Stomach (tissue), 9 donors: ENCODE results near the gene PIP4K2B. TPM values are rescaled to one million over a fixed set of nuclear protein-coding genes. Genes with fewer than 3 reads are reported as not detected.

ENCODE experiments used
- DNase-seq, 2 donors: peaks; one replicate each; pipeline versions ENCODE4 v3.0.0 to v3.0.0-alpha.2; 2013 to 2019
- H3K27ac ChIP-seq, 5 donors: fragments of 200-600 bp in 4 of 5; sonication (generic) in 4 of 5; one replicate each; pipeline ENCODE4 v1.5.1; 2013 to 2019; ENCODE audit warnings: mild to moderate bottlenecking in 1 of 5, moderate library complexity in 1 of 5
- H3K27me3 ChIP-seq, 3 donors: fragments of 200-600 bp; sonication (generic); one replicate each; pipeline ENCODE4 v1.5.1; 2017 to 2019; ENCODE audit warnings: mixed run types in 1 of 3
- H3K36me3 ChIP-seq, 4 donors: fragments of 200-600 bp; sonication (generic); 1 replicate in 3 of 4; 2 replicates in 1 of 4; pipeline ENCODE4 v1.5.1; 2016 to 2019
- H3K4me1 ChIP-seq, 4 donors: fragments of 200-600 bp; sonication (generic); one replicate each; pipeline ENCODE4 v1.5.1; 2016 to 2019
- H3K4me3 ChIP-seq, 4 donors: fragments of 200-600 bp; sonication (generic) in 3 of 4; one replicate each; pipeline ENCODE4 v1.5.1; 2016 to 2019; ENCODE audit warnings: mild to moderate bottlenecking in 1 of 4
- H3K9me3 ChIP-seq, 4 donors: fragments of 200-600 bp; sonication (generic); one replicate each; pipeline ENCODE4 v1.5.1; 2016 to 2019
- EP300 ChIP-seq: sonication (generic); formaldehyde crosslinking; IDR thresholded peaks from one replicate; pipeline ENCODE4 v1.6.1; 2017; ENCODE audit warnings: antibody characterized with exemption
- POLR2A ChIP-seq, 4 donors: fragments of 450-650 bp; IDR thresholded peaks; one replicate each; pipeline ENCODE4 v1.6.1; 2016; ENCODE audit warnings: antibody characterized with exemption in 4 of 4, control low read depth in 2 of 4, mild to moderate bottlenecking in 1 of 4, moderate library complexity in 1 of 4
- POLR2AphosphoS5 ChIP-seq, 3 donors: sonication (generic); formaldehyde crosslinking; IDR thresholded peaks; one replicate each; pipeline ENCODE4 v1.6.1; 2016; ENCODE audit warnings: antibody characterized with exemption in 3 of 3
- WGBS, 5 donors: extraction: QIAGEN DNeasy Blood & Tissue Kit in 3 of 5; methylation state at CpG; one replicate each; pipeline versions ENCODE4 v1.1.5 to v1.1.7; 2013 to 2018; 5-methylcytosine and 5-hydroxymethylcytosine counted together
- intact Hi-C: fragments of 100-400 bp; cut with DNase I; formaldehyde crosslinking; loops from one replicate; pipeline ENCODE4 v1.15.1; 2023; ENCODE audit warnings: low total_unique reads
- polyA plus RNA-seq, 3 donors: library from polyadenylated mRNA; stranded (reverse); fragments of 200-250 nt; gene quantifications; one replicate each; pipeline ENCODE4 v1.2.3, GENCODE V29; 2013
- total RNA-seq, 5 donors: library from RNA; depleted of rRNA; stranded (reverse); fragments of >200 nt; gene quantifications; one replicate each; pipeline versions ENCODE4 v1.1.0 to v1.2.3, GENCODE V29; 2014 to 2016
- TF ChIP-seq, protein P1 (sequence below), 7 experiments: fragments of 450-650 bp in 4 of 7; fragments of 200-600 bp in 3 of 7; sonication (generic) in 3 of 7; IDR thresholded peaks; one replicate each; pipeline ENCODE4 v1.5.1; 2016 to 2019; ENCODE audit warnings: antibody characterized with exemption in 7 of 7, control low read depth in 2 of 7, mild to moderate bottlenecking in 1 of 7
- donor health status: healthy with polysubstance abuse.
- donor health status: Bipolar disorder and iron deficiency.
- donor health status: healthy.

PIP4K2B gene
- total and polyA plus RNA-seq, 8 donors, result 9.9 to 99.2 (median 23.3) TPM

DNA sequence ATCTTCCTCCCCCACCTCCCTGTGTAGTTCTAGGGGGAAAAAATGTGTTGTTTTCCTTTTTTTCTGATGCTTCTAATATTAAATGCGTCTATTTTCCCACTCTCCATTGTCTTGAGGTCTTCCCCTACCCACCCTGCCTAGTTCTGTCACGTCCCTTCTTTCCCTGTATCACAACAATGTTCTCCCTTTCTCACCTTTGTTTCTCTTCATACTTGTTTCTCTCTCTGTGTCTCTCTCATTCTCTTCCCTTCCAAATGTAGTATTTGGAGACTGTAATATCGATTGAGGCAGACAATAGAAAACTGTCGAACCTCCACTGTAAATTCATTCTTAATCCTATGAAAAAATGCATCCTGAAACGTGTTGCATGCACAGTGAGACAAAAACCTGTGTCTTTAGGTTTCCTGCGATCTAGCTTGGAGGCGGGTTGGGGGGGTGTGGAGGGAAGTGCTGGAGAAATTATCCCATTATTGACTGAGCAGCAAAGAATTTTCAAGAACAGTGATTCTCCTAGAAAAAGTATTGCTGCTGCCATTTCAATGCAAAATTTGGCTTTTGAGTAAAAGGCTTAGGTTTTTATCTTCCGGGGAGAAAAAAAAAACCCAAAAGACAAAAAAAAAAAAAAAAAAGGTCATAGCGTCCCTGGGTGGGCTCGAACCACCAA lies 48.1 kb downstream of the PIP4K2B start:
- Histone ChIP-seq H3K4me3 (peak overlapping the region; percentile 71 to 98 (median 90)), H3K4me1 (peaks cover 57 to 80% (median 73%) of the 10 kb centered on the region in 4 donors), H3K36me3 (peaks cover 14 to 24% (median 20%) of the 10 kb centered on the region in 4 donors), H3K9me3 (no peaks in the 10 kb centered on the region), H3K27me3 (peaks cover 0 to 45% (median 15%) of the 10 kb centered on the region in 3 donors), H3K27ac (peak overlapping the region in 4 of 5 donors; percentile 90 to 94 (median 93))
- 1 to 6% (median 4%) methylated on average over 10 of the region's 10 CpGs for WGBS, 5 donors
- TF ChIP-seq POLR2A (IDR thresholded peaks at IDR 0.05), result no peak
- DNase-seq, result no peak
- intact Hi-C loops, result no loop called here

DNA sequence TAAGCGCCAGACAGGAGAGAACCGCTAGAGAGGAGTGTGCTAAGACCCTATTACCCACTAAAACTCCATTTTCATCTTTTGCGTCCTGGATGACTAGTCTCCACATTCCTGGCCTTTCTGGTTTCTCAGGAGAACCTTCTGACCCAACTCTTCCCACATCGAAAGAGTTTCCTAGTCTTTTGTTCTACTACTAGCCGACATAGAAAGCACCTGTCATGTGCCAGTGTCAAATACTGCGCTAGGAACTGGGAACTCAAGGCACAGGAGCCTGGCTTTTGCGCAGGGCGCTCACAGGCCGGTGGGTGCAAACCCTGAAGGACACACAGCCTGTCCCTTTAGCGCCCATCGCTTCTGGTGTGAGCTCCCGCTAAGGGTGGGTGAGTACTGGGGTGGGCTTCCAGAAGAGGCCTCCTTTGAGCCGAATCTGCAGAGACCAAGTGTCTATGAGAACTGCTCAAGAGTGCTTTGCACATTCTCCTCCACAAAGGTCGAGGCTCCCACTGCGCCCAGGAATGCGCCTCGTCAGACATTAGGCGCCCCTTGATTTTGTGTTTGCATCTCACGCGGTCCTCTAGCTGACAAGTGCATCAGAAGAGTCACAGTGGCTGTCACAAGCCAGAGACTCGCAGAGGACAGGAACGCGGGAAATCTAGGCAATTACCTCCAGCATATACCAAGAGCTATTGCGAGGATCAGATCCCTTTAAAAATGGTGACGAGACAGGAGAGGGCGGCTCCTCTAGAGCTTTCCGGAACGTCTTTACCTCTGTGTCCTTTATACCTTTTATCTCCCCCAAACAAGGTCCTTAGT lies 48.8 kb downstream of the PIP4K2B start:
- H3K27ac ChIP-seq, result peak overlapping the region; percentile 89 to 94 (median 93)
- WGBS, 5 donors, result 22 to 38% (median 27%) methylated on average over 25 to 28 of the region's 28 CpGs
- intact Hi-C loops, result no loop called here
- no peak for DNase-seq
- peaks cover 65 to 87% (median 80%) of the 10 kb centered on the region in 4 donors for H3K4me1 ChIP-seq
- H3K4me3 ChIP-seq, result peak overlapping the region; percentile 83 to 98 (median 86)
- H3K27me3 ChIP-seq, result peaks cover 0 to 45% (median 15%) of the 10 kb centered on the region in 3 donors
- TF ChIP-seq POLR2A (IDR thresholded peaks at IDR 0.05) (no peak), EP300 (no peak), POLR2AphosphoS5 (IDR thresholded peaks at IDR 0.05) (no peak)
- TF ChIP-seq, protein P1, sequence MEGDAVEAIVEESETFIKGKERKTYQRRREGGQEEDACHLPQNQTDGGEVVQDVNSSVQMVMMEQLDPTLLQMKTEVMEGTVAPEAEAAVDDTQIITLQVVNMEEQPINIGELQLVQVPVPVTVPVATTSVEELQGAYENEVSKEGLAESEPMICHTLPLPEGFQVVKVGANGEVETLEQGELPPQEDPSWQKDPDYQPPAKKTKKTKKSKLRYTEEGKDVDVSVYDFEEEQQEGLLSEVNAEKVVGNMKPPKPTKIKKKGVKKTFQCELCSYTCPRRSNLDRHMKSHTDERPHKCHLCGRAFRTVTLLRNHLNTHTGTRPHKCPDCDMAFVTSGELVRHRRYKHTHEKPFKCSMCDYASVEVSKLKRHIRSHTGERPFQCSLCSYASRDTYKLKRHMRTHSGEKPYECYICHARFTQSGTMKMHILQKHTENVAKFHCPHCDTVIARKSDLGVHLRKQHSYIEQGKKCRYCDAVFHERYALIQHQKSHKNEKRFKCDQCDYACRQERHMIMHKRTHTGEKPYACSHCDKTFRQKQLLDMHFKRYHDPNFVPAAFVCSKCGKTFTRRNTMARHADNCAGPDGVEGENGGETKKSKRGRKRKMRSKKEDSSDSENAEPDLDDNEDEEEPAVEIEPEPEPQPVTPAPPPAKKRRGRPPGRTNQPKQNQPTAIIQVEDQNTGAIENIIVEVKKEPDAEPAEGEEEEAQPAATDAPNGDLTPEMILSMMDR (IDR thresholded peaks at IDR 0.05), result no peak
- H3K36me3 ChIP-seq, result peaks cover 9 to 17% (median 12%) of the 10 kb centered on the region in 4 donors
- H3K9me3 ChIP-seq, result no peaks in the 10 kb centered on the region

DNA sequence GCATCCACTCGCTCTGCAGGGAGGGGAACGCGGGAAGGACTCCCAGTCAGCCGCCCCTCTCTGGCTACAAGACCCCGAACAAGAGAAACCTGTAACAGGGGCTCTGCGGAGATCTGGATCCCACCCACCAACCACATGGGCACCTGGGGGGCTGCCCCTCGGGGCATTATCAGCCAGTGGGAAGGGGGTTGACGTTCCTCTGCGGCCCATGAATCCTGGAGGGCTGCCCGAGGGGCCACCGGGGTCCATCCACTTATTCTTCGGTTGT lies 49.4 kb downstream of the PIP4K2B start:
- Histone ChIP-seq H3K9me3 (no peaks in the 10 kb centered on the region), H3K4me3 (peak overlapping the region; percentile 83 to 88 (median 84)), H3K36me3 (peaks cover 5 to 12% (median 8%) of the 10 kb centered on the region in 4 donors), H3K27ac (peak overlapping the region; percentile 89 to 94 (median 93)), H3K4me1 (peaks cover 65 to 89% (median 83%) of the 10 kb centered on the region in 4 donors), H3K27me3 (peaks cover 0 to 45% (median 15%) of the 10 kb centered on the region in 3 donors)
- no peak for DNase-seq
- TF ChIP-seq EP300 (no peak), POLR2A (IDR thresholded peaks at IDR 0.05) (no peak), POLR2AphosphoS5 (IDR thresholded peaks at IDR 0.05) (no peak)
- TF ChIP-seq, protein P1 (IDR thresholded peaks at IDR 0.05), result no peak
- intact Hi-C loops, result no loop called here
- 5 to 6% (median 5%) methylated on average over 12 of the region's 12 CpGs for WGBS, 5 donors

DNA sequence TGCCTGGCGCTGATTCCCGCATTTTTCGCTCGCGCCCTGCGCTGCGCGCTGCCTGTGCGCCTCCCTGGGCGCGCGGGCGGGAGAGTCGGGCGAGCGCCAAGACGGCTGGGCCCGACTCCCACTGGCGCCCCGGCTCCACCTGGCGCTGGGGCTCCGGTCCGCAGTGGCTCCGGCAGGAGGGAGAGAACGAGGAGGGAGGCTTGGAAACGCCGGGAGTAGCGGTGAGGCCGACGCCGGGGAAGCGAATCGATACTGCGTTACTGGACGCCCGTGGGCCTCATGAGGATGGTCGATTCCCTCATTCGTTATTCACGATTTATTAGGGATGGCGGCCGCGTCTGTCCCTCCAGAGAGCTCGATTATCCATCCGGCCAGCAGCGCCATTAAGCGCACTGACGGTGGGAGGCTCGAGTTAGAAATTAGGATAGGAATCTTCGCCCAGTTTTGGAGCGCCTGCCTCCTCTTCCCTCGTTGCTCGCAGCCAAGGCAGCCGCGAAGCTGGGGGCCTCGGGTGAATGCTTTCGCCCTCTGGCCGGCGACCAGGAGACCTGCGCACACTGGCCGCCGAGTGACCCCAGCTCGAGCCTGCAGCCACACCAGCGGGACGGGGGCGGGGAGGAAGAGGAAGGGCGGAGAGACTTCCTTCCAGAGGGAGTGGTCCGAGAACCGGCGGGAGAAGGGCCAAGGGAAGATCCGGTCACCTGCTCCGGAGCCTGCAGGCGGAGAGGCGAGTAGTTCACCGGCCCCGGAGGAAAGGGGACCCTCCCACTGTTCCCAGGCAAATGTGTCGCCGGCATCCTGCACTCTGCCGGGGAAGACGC lies 49.9 kb downstream of the PIP4K2B start:
- H3K27me3 ChIP-seq, result peaks cover 0 to 45% (median 15%) of the 10 kb centered on the region in 3 donors
- peak in 2 of 3 donors; percentile 66 to 84 for TF ChIP-seq POLR2AphosphoS5 (IDR thresholded peaks at IDR 0.05)
- TF ChIP-seq, protein P1 (IDR thresholded peaks at IDR 0.05), result no peak
- TF ChIP-seq POLR2A (IDR thresholded peaks at IDR 0.05), result no peak
- no peak for TF ChIP-seq EP300
- peaks cover 65 to 91% (median 81%) of the 10 kb centered on the region in 4 donors for H3K4me1 ChIP-seq
- peak; percentile 81 to 91 for DNase-seq
- peaks cover 2 to 7% (median 3%) of the 10 kb centered on the region in 4 donors for H3K36me3 ChIP-seq
- intact Hi-C loops, result no loop called here
- no peaks in the 10 kb centered on the region for H3K9me3 ChIP-seq
- peak overlapping the region; percentile 89 to 94 (median 93) for H3K27ac ChIP-seq
- peak overlapping the region; percentile 83 to 88 (median 84) for H3K4me3 ChIP-seq
- WGBS, 5 donors, result 0 to 1% (median 0%) methylated on average over 34 to 79 of the region's 79 CpGs
